ENCODE results near the gene IZUMO4.
"Not testable (repeated sequence)": the region's sequence is repeated elsewhere in the genome, so short reads cannot be mapped to it uniquely, and the experiment has no call there.

IZUMO4 gene

DNA sequence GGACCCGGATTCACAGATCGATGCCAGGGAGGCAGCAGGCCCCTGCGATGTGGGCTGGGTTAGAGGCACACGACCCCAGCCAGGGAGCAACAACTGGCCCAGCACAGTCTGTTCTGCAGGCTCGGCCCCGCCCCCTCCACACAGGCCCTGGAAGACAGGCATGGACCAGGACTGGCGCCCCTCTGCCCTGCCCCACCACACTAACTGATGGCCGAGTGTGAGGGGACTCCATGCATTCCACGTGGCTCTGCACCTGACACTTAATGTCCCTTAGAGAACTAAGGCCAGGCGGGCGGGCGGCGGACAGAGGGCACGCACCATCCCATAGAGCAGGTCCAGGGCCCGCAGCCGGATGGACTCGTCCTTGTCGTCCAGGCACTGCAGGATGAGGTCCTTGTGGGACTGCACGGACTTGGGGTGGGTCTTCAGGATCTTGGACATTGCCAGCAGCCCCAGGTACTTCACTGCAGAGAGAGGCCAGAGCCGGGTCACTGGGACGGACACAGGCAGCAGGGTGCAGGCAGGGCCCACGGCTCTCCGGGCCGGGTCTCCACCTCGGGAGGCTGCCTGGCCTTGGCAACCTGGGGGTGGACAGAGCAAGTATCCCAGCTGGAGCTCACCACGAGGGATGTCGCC is 24.8 kb downstream of the IZUMO4 start:
- H3K27ac ChIP-seq = no peak overlapping the region
- no peak for TF ChIP-seq CTCF (conservative IDR thresholded peaks at IDR 0.05)

DNA sequence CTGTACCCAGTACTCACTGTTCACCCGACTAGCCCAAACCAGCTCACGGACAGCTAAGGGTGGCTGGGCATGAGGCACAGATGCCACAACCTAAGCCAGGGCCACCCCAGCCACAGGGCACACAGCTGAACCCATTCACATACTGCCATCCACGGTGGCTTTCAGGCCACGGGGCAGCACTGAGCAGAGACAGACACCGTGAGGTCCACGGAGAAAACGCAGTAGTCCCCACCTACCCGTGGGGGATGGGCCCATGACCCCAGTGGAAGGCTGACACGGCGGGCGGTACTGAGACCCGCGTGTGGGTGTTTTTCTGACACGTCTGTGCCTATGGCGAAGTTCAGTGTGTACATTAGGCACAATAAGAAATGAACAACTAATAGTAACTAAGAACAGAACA is 25.5 kb downstream of the IZUMO4 start:
- no peak for TF ChIP-seq CTCF (conservative IDR thresholded peaks at IDR 0.05)
- H3K27ac ChIP-seq = no peak overlapping the region

DNA sequence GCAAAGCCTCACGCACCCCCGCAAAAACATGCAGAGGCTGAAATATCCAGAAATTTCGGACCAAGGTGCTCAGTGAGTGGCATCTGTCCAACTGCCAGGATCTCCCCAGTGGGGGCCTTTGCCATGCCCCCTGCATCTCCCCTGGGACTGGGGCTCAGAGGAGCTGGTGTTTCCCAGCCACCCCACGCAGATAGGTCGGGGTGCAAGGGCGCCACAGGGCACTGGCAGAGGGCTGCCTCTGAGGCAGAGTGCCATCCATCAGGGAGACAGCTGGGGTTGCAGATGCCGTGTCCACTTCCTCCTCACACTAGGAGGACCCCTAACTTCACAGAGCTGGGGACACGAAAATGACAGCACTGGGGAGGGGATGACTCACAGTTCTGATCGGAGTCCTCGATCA is 26.3 kb downstream of the IZUMO4 start:
- TF ChIP-seq CTCF (conservative IDR thresholded peaks at IDR 0.05) = no peak

GRCh38 chr19:2123682-2124387 is 27.1 kb downstream of the IZUMO4 start:
- H3K27ac ChIP-seq = no peak overlapping the region
- TF ChIP-seq CTCF (conservative IDR thresholded peaks at IDR 0.05) = no peak

More for the DNA sequence above, 26.3 kb downstream of the IZUMO4 start:
- no peak overlapping the region for H3K27ac ChIP-seq

GRCh38 chr19:2126879-2127518 is 30.3 kb downstream of the IZUMO4 start:
- no peak overlapping the region for H3K27ac ChIP-seq
- TF ChIP-seq CTCF (conservative IDR thresholded peaks at IDR 0.05) = no peak

DNA sequence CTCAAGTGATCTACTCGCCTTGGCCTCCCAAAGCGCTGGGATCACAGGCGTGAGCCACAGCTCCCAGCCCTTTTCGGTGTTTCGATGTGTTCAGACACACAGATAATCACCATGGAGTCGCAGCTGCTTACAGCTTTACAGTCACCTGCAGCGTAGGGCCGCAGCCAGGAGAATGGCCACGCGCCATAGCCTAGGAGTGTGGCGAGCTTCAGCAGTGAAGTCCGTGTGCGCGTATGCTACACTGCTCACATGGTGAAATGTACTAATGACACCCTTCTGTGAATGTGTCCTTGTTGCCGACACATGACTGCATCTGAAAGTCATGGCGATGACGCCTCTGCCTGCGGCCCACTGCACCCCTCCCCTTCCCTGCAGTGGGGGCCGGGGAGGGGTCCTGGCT is 31.0 kb downstream of the IZUMO4 start:
- no peak overlapping the region for H3K27ac ChIP-seq
- no peak for TF ChIP-seq CTCF (conservative IDR thresholded peaks at IDR 0.05)

- not testable (repeated sequence) for H3K27ac ChIP-seq
Observed at GRCh38 chr19:2128252-2128651, 31.5 kb downstream of the IZUMO4 start.

DNA sequence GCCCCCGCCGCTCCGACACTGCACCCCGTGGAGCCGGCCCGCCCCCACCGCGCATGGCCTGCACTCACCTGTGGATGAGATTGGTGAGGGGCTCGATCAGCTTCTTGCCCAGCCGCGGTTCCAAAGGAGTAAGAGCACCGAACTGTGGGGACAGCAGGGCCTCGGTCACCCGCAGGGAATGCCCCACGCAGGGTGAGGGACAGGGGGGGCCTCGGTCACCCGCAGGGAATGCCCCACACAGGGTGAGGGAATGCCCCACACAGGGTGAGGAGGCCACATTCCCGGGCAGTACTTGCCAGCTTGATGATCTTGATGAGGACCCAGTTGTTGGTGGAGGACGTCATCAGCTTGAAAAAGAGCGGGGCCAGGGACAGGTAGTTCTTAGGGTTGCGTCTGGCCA is 32.3 kb downstream of the IZUMO4 start:
- H3K27ac ChIP-seq = no peak overlapping the region
- TF ChIP-seq CTCF (conservative IDR thresholded peaks at IDR 0.05) = no peak
